PC-3 (cell line): ENCODE measurements around the gene INF2. TPM values are rescaled to one million over a fixed set of nuclear protein-coding genes. Genes with fewer than 3 reads are reported as not detected.
A peak's percentile ranks its signal among the peaks of the same experiment; 100 is the strongest.

Source experiments
- ATAC-seq: fragments of 200-7000 bp; cut with Tn5 transposase; 2 replicates; pipeline ENCODE4 v1.9.1; 2020; ENCODE audit warnings: mild to moderate bottlenecking, moderate library complexity
- BruUV-seq: library from RNA; stranded (reverse); fragments of 400-500 nt; replicated peaks from 2 replicates; lab custom pipeline; 2021; lab: Mats Ljungman, UMichigan
- CTCF ChIA-PET: fragments of 300-600 bp; sonication (Branson Sonifier 250); formaldehyde crosslinking; loops from one replicate; lab custom pipeline; 2022; ENCODE audit warnings: antibody characterized with exemption; lab: Charles Lee
- POLR2A ChIA-PET: fragments of 300-600 bp; sonication (Branson Sonifier 250); formaldehyde crosslinking; loops from one replicate; lab custom pipeline; 2022; ENCODE audit warnings: antibody characterized with exemption; ENCODE audit not compliant: unreplicated experiment; lab: Charles Lee
- DNase-seq: peaks from one replicate; pipeline ENCODE4 v3.0.0-alpha.2; 2015
- H2AFZ ChIP-seq: fragments of 300-600 bp; sonication (generic); 2 replicates; pipeline ENCODE4 v1.6.0; 2016; ENCODE audit warnings: antibody characterized with exemption, low read length
- H3F3A ChIP-seq: fragments of 300-600 bp; sonication (generic); one replicate; pipeline ENCODE4 v1.6.0; 2017; ENCODE audit warnings: antibody characterized with exemption, low read length, control low read depth, mild to moderate bottlenecking; ENCODE audit not compliant: unreplicated experiment
- H3K27ac ChIP-seq: fragments of 300-600 bp; sonication (generic); 2 replicates; pipeline ENCODE4 v1.5.1; 2016; ENCODE audit warnings: mild to moderate bottlenecking, low read length
- H3K27me3 ChIP-seq: fragments of 300-600 bp; sonication (generic); 2 replicates; pipeline ENCODE4 v1.6.1; 2016; ENCODE audit warnings: low read length, mixed read lengths
- H3K36me3 ChIP-seq: fragments of 300-600 bp; sonication (generic); 2 replicates; pipeline ENCODE4 v1.6.1; 2016; ENCODE audit warnings: low read depth, mixed run types, low read length, mixed read lengths
- H3K4me1 ChIP-seq: fragments of 300-600 bp; sonication (generic); 2 replicates; pipeline ENCODE4 v1.5.1; 2016; ENCODE audit warnings: low read length; ENCODE audit not compliant: insufficient read depth
- H3K4me2 ChIP-seq: fragments of 300-600 bp; sonication (generic); 2 replicates; pipeline ENCODE4 v1.6.0; 2016; ENCODE audit warnings: low read length
- H3K4me3 ChIP-seq: fragments of 300-600 bp; sonication (generic); 2 replicates; pipeline ENCODE4 v1.5.1; 2016; ENCODE audit warnings: mild to moderate bottlenecking, low read length, mixed read lengths
- H3K79me2 ChIP-seq: fragments of 300-600 bp; sonication (generic); 2 replicates; pipeline ENCODE4 v1.6.1; 2017; ENCODE audit warnings: low read length, mixed read lengths
- H3K9ac ChIP-seq: fragments of 300-600 bp; sonication (generic); 2 replicates; pipeline ENCODE4 v1.6.0; 2016; ENCODE audit warnings: mild to moderate bottlenecking, low read length
- H3K9me2 ChIP-seq: fragments of 300-600 bp; sonication (generic); replicated peaks from 2 replicates; pipeline ENCODE4 v1.6.1; 2016; ENCODE audit warnings: mixed run types, low read length, mixed read lengths
- H3K9me3 ChIP-seq: fragments of 300-600 bp; sonication (generic); 2 replicates; pipeline ENCODE4 v1.6.1; 2016; ENCODE audit warnings: low read length, mixed read lengths
- H4K20me1 ChIP-seq: fragments of 300-600 bp; sonication (generic); 2 replicates; pipeline ENCODE4 v1.6.1; 2016; ENCODE audit warnings: low read length, mixed read lengths
- EZH2 ChIP-seq: fragments of 300-600 bp; sonication (generic); IDR thresholded peaks from one replicate; pipeline ENCODE4 v1.6.1; 2017; ENCODE audit warnings: antibody characterized with exemption, mild to moderate bottlenecking, low read length; ENCODE audit not compliant: unreplicated experiment
- EZH2phosphoT487 ChIP-seq: fragments of 300-600 bp; sonication (generic); IDR thresholded peaks from 2 replicates; pipeline ENCODE4 v1.6.1; 2018; ENCODE audit warnings: mild to moderate bottlenecking, antibody characterized with exemption, low read length, borderline replicate concordance
- intact Hi-C: fragments of 100-400 bp; cut with micrococcal nuclease; formaldehyde crosslinking; loops from 2 replicates; pipeline ENCODE4 v1.9.0; 2023
- total RNA-seq: library from RNA; depleted of rRNA; stranded (reverse); fragments of >200 nt; gene quantifications from 2 replicates; pipeline ENCODE4 v1.2.3, GENCODE V29; 2014
- TF ChIP-seq, protein P1 (sequence below): fragments of 300-600 bp; sonication (generic); conservative IDR thresholded peaks from 2 replicates; pipeline ENCODE4 v1.5.1; 2017; ENCODE audit warnings: antibody characterized with exemption, low read depth, mild to moderate bottlenecking, low read length

Gene INF2
- total RNA-seq, 1 experiment from 2014 or later: 132 TPM

- Histone ChIP-seq H3K9me3 (no peaks in the 10 kb centered on the region), H3K4me1 (no peaks in the 10 kb centered on the region), H3K9me2 (no peaks in the 10 kb centered on the region), H3K4me2 (no peak overlapping the region), H3K36me3 (no peaks in the 10 kb centered on the region), H2AFZ (no peak overlapping the region), H3K9ac (no peak overlapping the region), H3K27ac (no peak overlapping the region), H3K27me3 (0 out of 2 replicates have a peak, but pooled peaks cover 4% of the 10 kb centered on the region), H3K4me3 (no peak overlapping the region), H4K20me1 (no peaks in the 10 kb centered on the region), H3K79me2 (no peaks in the 10 kb centered on the region), H3F3A (no peaks in the 10 kb centered on the region)
- ChIA-PET CTCF (no interaction called here), POLR2A (no interaction called here)
- no peak for DNase-seq
- intact Hi-C loops: loop anchor here (10.0 kb wide), 2 partner anchors 513 to 573 kb away; partner anchors contain the start of gene KIF26A
- no peak for ATAC-seq
- TF ChIP-seq EZH2 (no peak), EZH2phosphoT487 (no peak)
- TF ChIP-seq, protein P1, sequence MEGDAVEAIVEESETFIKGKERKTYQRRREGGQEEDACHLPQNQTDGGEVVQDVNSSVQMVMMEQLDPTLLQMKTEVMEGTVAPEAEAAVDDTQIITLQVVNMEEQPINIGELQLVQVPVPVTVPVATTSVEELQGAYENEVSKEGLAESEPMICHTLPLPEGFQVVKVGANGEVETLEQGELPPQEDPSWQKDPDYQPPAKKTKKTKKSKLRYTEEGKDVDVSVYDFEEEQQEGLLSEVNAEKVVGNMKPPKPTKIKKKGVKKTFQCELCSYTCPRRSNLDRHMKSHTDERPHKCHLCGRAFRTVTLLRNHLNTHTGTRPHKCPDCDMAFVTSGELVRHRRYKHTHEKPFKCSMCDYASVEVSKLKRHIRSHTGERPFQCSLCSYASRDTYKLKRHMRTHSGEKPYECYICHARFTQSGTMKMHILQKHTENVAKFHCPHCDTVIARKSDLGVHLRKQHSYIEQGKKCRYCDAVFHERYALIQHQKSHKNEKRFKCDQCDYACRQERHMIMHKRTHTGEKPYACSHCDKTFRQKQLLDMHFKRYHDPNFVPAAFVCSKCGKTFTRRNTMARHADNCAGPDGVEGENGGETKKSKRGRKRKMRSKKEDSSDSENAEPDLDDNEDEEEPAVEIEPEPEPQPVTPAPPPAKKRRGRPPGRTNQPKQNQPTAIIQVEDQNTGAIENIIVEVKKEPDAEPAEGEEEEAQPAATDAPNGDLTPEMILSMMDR: no peak
- BruUV-seq: no TSS peak
These were observed 41.9 kb upstream of the INF2 start for GRCh38 chr14:104647467-104648043.

- Histone ChIP-seq H3K27ac (no peak overlapping the region), H2AFZ (peak overlapping the region; percentile 100), H3K4me3 (peak overlapping the region; percentile 83), H3K9me2 (no peaks in the 10 kb centered on the region), H3K36me3 (no peaks in the 10 kb centered on the region), H3K4me2 (peak overlapping the region; percentile 99), H3K27me3 (no peaks in the 10 kb centered on the region), H3K4me1 (no peaks in the 10 kb centered on the region), H3K9ac (peak overlapping the region; percentile 37; the same call in 1 of the 2 replicates), H3K79me2 (no peaks in the 10 kb centered on the region), H3K9me3 (no peaks in the 10 kb centered on the region), H4K20me1 (no peaks in the 10 kb centered on the region), H3F3A (no peaks in the 10 kb centered on the region)
- intact Hi-C loops: loop anchor here (1.0 to 2.0 kb wide), 2 partner anchors 38 to 58 kb away; partner anchors contain the start of gene INF2
- ChIA-PET POLR2A (no interaction called here), CTCF (interaction anchor here (0.5 kb wide), 1 partner anchor 99 kb away, joined by 3 read pairs; no protein-coding TSS in a partner anchor)
- BruUV-seq: no TSS peak
- peak; percentile 59 for DNase-seq
- TF ChIP-seq EZH2phosphoT487 (no peak), EZH2 (no peak)
- TF ChIP-seq, protein P1: peak; percentile 98
- peak; percentile 88 for ATAC-seq
These were observed 39.1 kb upstream of the INF2 start for GRCh38 chr14:104650057-104650980.
